SK-N-SH (cell line): ENCODE results near the gene CYP2W1.

ENCODE experiments used
- CTCF ChIP-seq: fragments of 200-600 bp; sonication (generic); IDR thresholded peaks from 2 replicates; pipeline ENCODE4 v1.6.1; 2017; ENCODE audit warnings: antibody characterized with exemption, mild to moderate bottlenecking, moderate library complexity
- ELF1 ChIP-seq: IDR thresholded peaks from 2 replicates; pipeline ENCODE4 v1.4.0; 2012
- EZH2phosphoT487 ChIP-seq: fragments of 200-600 bp; sonication (generic); IDR thresholded peaks from 2 replicates; pipeline ENCODE4 v1.6.1; 2017; ENCODE audit warnings: low read depth, mixed run types, mild to moderate bottlenecking, antibody characterized with exemption, moderate library complexity, borderline replicate concordance
- FOSL2 ChIP-seq: IDR thresholded peaks from 2 replicates; pipeline ENCODE4 v1.4.0; 2012; ENCODE audit warnings: low read depth, mild to moderate bottlenecking, moderate library complexity, borderline replicate concordance
- PBX3 ChIP-seq: IDR thresholded peaks from 2 replicates; pipeline ENCODE4; 2012
- RAD21 ChIP-seq: IDR thresholded peaks from 2 replicates; pipeline ENCODE4 v1.6.1; 2012; ENCODE audit warnings: mild to moderate bottlenecking, low read length
- SIN3A ChIP-seq: IDR thresholded peaks from 2 replicates; pipeline ENCODE4 v1.6.1; 2012; ENCODE audit warnings: low read depth, mild to moderate bottlenecking, low read length, moderate library complexity, borderline replicate concordance
- TEAD4 ChIP-seq: IDR thresholded peaks from 2 replicates; pipeline ENCODE4 v1.4.0; 2012; ENCODE audit warnings: mild to moderate bottlenecking, borderline replicate concordance; ENCODE audit not compliant: insufficient read depth
- ZBTB33 ChIP-seq: IDR thresholded peaks from 2 replicates; pipeline ENCODE4 v1.4.0; 2012; ENCODE audit warnings: low read depth, borderline replicate concordance

GRCh38 chr7:1021931-1022330 is 39.0 kb downstream of the CYP2W1 start:
- TF ChIP-seq CTCF (no peak), EZH2phosphoT487 (no peak), FOSL2 (no peak), TEAD4 (no peak), ELF1 (no peak), PBX3 (no peak), ZBTB33 (no peak), SIN3A (no peak), RAD21 (no peak)
